AG09309 (cell line): Measurements from ENCODE around the gene CYB5RL.
"Not testable (repeated sequence)": the region's sequence is repeated elsewhere in the genome, so short reads cannot be mapped to it uniquely, and the experiment has no call there.

ENCODE experiments used
- DNase-seq: peaks from one replicate; pipeline ENCODE4 v3.0.0-alpha.2; 2010; ENCODE audit warnings: low read depth
- H3K4me3 ChIP-seq: 2 replicates; pipeline ENCODE4 v1.5.1; 2011; ENCODE audit warnings: mild to moderate bottlenecking, low read depth, low read length, moderate library complexity; ENCODE audit not compliant: control insufficient read depth
- TF ChIP-seq, protein P1 (sequence below): IDR thresholded peaks from 2 replicates; pipeline ENCODE4 v1.5.1; 2011; ENCODE audit warnings: mild to moderate bottlenecking, low read depth, low read length, inconsistent platforms; ENCODE audit not compliant: insufficient read depth, control insufficient read depth; ENCODE audit errors: missing control alignments

CYB5RL gene

DNA sequence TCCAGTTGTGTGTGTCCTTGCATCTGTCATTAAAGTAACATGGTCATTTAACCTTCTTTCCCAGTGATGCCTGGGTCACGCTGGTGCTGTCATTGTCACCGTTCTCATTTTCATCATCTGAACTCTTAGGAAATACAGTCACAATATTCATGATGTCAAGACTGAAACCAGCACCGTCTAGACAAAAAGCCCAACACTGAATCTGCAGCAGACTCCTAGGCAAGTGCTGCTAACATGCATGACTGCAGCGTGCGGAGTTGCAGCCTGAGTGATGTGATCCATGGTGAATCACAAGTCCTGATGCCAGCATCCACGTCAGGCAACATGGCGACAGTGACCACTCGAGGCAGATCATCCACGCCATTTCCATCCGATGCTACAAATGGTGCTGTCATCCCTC is 37.8 kb upstream of the CYB5RL start:
- TF ChIP-seq, protein P1, sequence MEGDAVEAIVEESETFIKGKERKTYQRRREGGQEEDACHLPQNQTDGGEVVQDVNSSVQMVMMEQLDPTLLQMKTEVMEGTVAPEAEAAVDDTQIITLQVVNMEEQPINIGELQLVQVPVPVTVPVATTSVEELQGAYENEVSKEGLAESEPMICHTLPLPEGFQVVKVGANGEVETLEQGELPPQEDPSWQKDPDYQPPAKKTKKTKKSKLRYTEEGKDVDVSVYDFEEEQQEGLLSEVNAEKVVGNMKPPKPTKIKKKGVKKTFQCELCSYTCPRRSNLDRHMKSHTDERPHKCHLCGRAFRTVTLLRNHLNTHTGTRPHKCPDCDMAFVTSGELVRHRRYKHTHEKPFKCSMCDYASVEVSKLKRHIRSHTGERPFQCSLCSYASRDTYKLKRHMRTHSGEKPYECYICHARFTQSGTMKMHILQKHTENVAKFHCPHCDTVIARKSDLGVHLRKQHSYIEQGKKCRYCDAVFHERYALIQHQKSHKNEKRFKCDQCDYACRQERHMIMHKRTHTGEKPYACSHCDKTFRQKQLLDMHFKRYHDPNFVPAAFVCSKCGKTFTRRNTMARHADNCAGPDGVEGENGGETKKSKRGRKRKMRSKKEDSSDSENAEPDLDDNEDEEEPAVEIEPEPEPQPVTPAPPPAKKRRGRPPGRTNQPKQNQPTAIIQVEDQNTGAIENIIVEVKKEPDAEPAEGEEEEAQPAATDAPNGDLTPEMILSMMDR, result no peak
- no peak overlapping the region for H3K4me3 ChIP-seq
- no peak for DNase-seq

DNA sequence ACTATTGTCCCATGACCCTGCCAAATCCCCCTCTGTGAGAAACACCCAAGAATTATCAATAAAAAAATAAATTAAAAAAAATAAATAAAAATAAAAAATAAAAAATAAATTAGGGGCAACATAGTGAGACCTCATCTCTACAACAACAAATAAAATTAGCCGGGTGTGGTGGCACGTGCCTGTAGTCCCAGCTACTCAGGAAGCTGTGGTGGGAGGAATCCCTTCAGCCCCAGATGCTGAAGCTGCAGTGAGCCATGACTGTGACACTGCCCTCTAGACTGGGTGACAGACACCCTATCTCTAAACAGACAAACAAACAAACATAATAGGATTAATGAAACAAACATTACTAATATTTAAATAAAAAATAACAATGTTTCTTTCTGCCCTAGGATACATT is 34.5 kb upstream of the CYB5RL start:
- no peak overlapping the region for H3K4me3 ChIP-seq

DNA sequence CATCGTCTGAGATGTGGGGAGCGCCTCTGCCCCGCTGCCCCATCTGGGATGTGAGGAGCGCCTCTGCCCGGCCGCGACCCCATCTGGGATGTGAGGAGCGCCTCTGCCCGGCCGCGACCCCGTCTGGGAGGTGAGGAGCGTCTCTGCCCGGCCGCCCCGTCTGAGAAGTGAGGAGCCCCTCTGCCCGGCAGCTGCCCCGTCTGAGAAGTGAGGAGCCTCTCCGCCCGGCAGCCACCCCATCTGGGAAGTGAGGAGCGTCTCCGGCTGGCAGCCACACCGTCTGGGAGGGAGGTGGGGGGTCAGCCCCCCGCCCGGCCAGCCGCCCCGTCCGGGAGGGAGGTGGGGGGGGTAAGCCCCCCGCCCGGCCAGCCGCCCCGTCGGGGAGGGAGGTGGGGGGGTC is 33.4 kb upstream of the CYB5RL start:
- DNase-seq, H3K4me3 ChIP-seq: not testable (repeated sequence)

More for the DNA sequence above, 34.5 kb upstream of the CYB5RL start:
- TF ChIP-seq, protein P1, result no peak
- no peak for DNase-seq

DNA sequence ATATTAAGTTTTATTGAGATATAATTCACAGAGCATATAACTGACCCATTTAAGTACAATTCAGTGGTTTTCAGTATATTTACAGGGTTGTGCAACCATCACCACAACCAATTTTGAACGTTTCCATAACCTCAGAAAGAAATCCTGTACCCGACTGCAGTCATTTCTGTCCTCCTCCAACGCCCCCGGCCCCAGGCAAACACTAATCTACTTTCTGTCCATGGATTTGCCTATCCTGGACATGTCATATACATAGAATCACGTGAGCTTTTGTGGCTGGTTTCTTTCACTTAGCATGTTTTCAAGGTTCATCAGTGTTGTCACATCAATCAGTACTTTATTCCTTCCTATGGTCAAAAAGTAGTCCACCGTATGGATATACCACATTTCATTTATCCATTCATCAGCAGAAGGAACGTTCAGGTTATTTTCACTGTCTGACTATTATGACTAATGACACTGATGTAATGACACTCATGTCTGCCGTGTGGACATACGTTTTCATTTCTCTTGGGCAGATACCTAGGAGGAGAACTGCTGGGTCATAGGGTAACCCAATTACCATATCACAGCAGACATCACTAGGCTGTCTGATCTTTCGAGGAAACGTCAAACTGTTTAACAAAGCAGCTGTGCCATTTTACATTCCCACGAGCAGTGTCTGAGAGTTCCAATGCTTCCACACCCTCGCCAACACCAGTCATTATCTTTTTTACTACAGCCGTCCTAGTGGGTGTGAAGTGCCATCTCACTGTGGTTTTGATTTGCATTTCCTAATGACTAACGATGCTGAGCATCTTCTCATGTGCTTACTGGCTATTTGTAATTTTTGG is 30.9 kb upstream of the CYB5RL start:
- DNase-seq, result no peak

DNA sequence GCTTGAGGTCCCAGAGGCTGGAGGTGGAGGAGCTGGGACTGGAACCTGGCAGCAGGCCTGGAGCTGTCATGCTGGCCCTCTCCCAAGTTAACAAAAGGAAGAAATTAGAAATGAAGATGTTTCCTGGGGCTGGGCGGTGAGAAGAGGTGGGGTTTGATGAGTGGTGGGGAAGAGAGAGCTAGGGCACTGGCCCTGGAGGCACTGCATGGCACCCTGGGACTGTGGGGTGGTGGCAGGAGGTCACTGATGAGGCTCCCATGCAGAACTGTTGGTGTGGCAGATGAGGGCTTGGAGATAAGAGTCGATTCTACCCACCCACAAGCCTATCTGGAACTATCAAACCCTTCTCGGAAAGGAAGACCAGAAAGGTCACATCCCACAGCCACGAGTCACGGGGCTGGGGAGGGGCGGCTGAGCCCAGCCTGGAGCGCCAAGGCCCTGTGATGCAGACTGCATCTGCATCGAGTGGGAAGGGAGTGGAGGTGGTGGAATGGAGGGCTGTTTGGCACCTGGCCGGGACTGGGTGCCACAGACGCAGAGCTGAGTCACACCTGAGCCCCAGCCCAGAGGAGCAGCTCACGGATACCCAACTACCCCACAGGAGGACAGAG is 29.6 kb upstream of the CYB5RL start:
- DNase-seq, result no peak
- TF ChIP-seq, protein P1, result no peak
- H3K4me3 ChIP-seq, result no peak overlapping the region

More for the DNA sequence above, 30.9 kb upstream of the CYB5RL start:
- TF ChIP-seq, protein P1, result no peak
- H3K4me3 ChIP-seq, result no peak overlapping the region

DNA sequence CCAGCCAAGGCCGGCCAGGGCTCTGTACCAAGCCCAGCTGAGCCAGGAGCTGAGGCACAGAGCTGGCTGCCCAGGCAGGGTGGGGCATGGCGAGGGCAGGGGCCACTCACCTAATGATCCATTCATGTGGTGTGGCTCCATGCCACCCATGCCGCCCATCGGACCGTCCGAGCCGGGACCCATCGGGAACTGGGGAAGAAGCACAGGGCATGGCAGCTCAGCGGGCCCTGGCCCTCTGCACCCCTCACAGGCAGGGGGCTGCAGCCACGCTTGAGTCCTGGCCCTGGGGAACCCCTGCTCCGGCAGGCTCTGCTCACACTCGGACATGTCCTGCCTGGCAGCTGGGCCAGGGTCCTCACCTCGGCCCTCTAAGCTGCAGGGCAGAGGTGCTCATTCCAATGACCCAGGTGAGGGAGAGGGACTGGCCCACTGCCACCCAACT is 28.8 kb upstream of the CYB5RL start:
- no peak overlapping the region for H3K4me3 ChIP-seq
- DNase-seq, result no peak
- TF ChIP-seq, protein P1, result no peak

DNA sequence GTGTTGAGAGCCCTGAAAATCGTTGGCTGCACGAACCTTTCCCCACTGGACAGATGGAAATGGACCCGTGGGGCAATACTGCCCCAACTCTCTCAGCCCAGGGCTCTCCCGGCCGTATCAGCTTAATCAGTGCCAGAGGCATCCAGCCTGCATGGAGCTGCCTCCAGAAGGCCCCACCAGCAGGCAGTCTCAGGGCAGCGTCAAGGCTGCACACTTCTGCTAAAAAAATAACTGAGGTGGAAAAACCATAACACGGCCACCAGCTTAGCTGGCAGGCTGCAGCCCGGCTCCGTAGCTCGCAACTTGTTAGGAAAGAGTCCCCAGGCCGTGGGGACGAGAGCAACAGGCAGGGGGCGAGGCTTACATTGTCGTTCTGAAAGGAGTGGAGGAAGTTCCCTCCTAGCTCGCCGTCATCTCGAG is 28.1 kb upstream of the CYB5RL start:
- H3K4me3 ChIP-seq, result no peak overlapping the region
- TF ChIP-seq, protein P1, result no peak
- no peak for DNase-seq
